ENCODE data around the gene PASD1.
"Not testable (repeated sequence)": the region's sequence is repeated elsewhere in the genome, so short reads cannot be mapped to it uniquely, and the experiment has no call there.

The PASD1 gene

DNA sequence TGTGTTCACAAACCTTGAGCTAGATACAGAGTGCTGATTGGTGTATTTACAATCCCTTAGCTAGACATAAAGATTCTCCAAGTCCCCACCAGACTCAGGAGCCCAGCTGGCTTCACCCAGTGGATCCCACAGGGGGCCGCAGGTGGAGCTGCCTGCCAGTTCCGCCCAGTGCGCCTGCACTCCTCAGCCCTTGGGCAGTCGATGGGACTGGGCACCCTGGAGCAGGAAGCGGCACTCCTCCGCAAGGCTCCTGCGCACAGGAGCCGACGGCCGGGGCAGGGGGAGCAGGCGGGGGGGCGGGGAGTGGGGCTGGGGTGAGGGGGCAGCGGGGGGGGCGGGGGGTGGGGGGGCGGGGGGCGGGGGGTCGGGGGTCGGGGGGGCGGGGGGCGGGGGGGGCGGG is 990 bp upstream of the PASD1 start:
- DNase-seq (ENCODE audit: low spot score in 2 of 2); in situ Hi-C loops (cut with MboI; ENCODE audit: low sequenced_read_pairs); H3K9me3 ChIP-seq; H3K27me3 ChIP-seq (ENCODE audit: low read depth); H3K36me3 ChIP-seq (replicated peaks); H3K4me1 ChIP-seq; H3K4me3 ChIP-seq: not testable (repeated sequence)

DNA sequence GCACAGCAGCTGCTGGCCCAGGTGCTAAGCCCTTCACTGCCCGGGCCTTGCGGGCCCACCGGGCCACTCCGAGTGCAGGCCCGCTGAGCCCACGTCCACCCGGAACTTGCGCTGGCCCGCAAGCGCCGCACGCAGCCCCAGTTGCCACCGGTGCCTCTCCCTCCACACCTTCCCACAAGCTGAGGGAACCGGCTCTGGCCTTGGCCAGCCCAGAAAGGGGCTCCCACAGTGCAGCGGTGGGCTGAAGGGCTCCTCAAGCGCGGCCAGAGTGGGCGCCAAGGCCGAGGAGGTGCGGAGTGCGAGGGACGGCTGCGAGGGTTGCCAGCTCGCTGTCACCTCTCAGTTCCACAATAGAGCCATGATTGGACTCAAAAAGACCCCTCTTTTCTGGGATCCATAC is 472 bp upstream of the PASD1 start:
- H3K4me3 ChIP-seq; H3K4me1 ChIP-seq; H3K36me3 ChIP-seq (replicated peaks); in situ Hi-C loops (cut with MboI; ENCODE audit: low sequenced_read_pairs); H3K9me3 ChIP-seq; H3K27me3 ChIP-seq (ENCODE audit: low read depth); DNase-seq (ENCODE audit: low spot score in 2 of 2): not testable (repeated sequence)

- no peak overlapping the region for H3K4me3 ChIP-seq
- in situ Hi-C loops (cut with MboI; ENCODE audit: low sequenced_read_pairs): no loop called here
- no peaks in the 10 kb centered on the region for H3K36me3 ChIP-seq (replicated peaks)
- no peaks in the 10 kb centered on the region for H3K27me3 ChIP-seq (ENCODE audit: low read depth)
- no peak for DNase-seq (ENCODE audit: low spot score in 2 of 2)
- no peaks in the 10 kb centered on the region for H3K9me3 ChIP-seq
- no peaks in the 10 kb centered on the region for H3K4me1 ChIP-seq
These were observed 560 bp downstream of the PASD1 start for GRCh38 chrX:151564035-151564434.

- in situ Hi-C loops (cut with MboI; ENCODE audit: low sequenced_read_pairs); H3K27me3 ChIP-seq (ENCODE audit: low read depth); H3K4me3 ChIP-seq; H3K36me3 ChIP-seq (replicated peaks); DNase-seq (ENCODE audit: low spot score in 2 of 2); H3K9me3 ChIP-seq; H3K4me1 ChIP-seq: not testable (repeated sequence)
These were observed 3.4 kb downstream of the PASD1 start for GRCh38 chrX:151566872-151567271.

- Histone ChIP-seq H3K4me3 (no peak overlapping the region), H3K9me3 (no peaks in the 10 kb centered on the region), H3K4me1 (no peaks in the 10 kb centered on the region), H3K27me3 (ENCODE audit: low read depth) (no peaks in the 10 kb centered on the region), H3K36me3 (replicated peaks) (no peaks in the 10 kb centered on the region)
- DNase-seq (ENCODE audit: low spot score in 2 of 2): no peak
- in situ Hi-C loops (cut with MboI; ENCODE audit: low sequenced_read_pairs): no loop called here
These were observed 7.1 kb downstream of the PASD1 start for GRCh38 chrX:151570561-151570960.

DNA sequence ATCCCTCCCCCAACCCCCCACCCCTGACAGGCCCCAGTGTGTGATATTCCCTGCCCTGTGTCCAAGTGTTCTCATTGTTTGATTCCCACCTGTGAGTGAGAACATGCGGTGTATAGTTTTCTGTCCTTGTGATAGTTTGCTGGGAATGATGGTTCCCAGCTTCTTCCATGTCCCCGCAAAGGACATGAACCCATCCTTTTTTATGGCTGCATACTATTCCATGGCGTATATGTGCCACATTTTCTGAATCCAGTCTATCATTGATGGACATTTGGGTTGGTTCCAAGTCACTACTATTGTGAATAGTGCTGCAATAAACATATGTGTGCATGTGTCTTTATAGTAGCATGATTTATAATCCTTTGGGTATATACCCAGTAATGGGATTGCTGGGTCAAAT is 29.9 kb downstream of the PASD1 start:
- H3K27me3 ChIP-seq (ENCODE audit: low read depth); in situ Hi-C loops (cut with MboI; ENCODE audit: low sequenced_read_pairs); H3K4me1 ChIP-seq; DNase-seq (ENCODE audit: low spot score in 2 of 2); H3K4me3 ChIP-seq; H3K9me3 ChIP-seq; H3K36me3 ChIP-seq (replicated peaks): not testable (repeated sequence)

GRCh38 chrX:151596282-151596681 is 32.8 kb downstream of the PASD1 start:
- no peaks in the 10 kb centered on the region for H3K4me1 ChIP-seq
- H3K36me3 ChIP-seq (replicated peaks): no peaks in the 10 kb centered on the region
- no peak overlapping the region for H3K4me3 ChIP-seq
- DNase-seq (ENCODE audit: low spot score in 2 of 2): no peak
- H3K27me3 ChIP-seq (ENCODE audit: low read depth): no peaks in the 10 kb centered on the region
- H3K9me3 ChIP-seq: no peaks in the 10 kb centered on the region
- in situ Hi-C loops (cut with MboI; ENCODE audit: low sequenced_read_pairs): no loop called here

DNA sequence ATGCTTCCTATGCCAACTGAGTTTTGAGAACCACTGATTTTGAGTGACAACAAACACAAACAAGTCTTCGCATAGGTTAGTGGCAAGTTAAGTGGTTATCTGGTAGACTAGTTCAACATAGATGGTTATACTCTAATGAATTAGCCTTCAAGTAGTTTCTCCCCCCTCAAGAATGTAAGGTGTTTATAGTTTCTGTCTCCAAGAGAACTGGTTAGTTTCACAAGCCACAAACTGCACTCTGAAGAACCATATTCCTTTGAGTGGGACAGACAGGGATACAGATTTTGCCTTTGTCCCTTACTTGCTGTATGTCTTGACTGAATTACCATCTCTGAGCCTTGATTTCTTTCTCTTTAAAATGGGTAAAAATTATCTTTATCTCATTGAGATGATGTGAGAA is 41.5 kb downstream of the PASD1 start:
- in situ Hi-C loops (cut with MboI; ENCODE audit: low sequenced_read_pairs): no loop called here

DNA sequence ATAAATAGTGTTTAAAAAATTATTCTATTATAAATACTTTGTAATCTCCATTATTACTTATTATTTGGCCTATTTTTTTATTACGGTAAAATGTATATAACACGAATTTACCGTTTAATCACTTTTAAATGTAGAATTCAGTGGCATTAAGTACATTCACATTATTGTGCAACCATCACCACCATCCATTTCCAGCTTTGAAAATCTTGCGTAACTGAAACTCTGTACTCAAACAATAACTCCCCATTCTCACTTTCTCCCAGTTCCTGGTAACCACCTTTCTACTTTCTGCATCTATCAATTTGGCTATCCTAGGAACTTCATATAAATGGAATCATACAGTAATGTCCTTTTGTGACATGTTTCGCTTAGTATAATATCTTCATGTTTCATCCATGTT is 45.7 kb downstream of the PASD1 start:
- DNase-seq (ENCODE audit: low spot score in 2 of 2): no peak
- Histone ChIP-seq H3K4me3 (no peak overlapping the region), H3K9me3 (no peaks in the 10 kb centered on the region), H3K27me3 (ENCODE audit: low read depth) (no peaks in the 10 kb centered on the region), H3K36me3 (replicated peaks) (no peaks in the 10 kb centered on the region), H3K4me1 (no peaks in the 10 kb centered on the region)
- in situ Hi-C loops (cut with MboI; ENCODE audit: low sequenced_read_pairs): no loop called here

More for the DNA sequence above, 41.5 kb downstream of the PASD1 start:
- no peaks in the 10 kb centered on the region for H3K9me3 ChIP-seq
- no peak overlapping the region for H3K4me3 ChIP-seq
- no peaks in the 10 kb centered on the region for H3K27me3 ChIP-seq (ENCODE audit: low read depth)
- no peaks in the 10 kb centered on the region for H3K36me3 ChIP-seq (replicated peaks)
- H3K4me1 ChIP-seq: no peaks in the 10 kb centered on the region
- DNase-seq (ENCODE audit: low spot score in 2 of 2): no peak

DNA sequence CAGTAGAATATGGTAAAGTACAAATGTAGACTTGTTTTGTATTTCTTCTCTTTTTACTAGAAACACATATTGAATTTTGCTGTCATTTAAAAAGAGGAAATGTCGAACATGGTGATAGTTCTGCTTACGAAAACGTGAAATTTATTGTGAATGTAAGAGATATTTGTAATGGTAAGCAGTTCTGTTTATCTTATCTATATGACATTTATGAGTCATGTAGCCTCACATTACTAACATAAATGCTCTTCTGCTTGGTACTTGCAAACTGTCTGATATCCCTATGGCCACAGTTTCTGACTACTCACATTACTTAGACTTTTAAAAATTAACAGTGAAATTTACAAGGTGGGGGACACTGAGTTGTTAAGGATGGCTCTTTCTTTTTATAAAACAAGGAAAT is 57.9 kb downstream of the PASD1 start:
- in situ Hi-C loops (cut with MboI; ENCODE audit: low sequenced_read_pairs): no loop called here
- H3K9me3 ChIP-seq: no peaks in the 10 kb centered on the region
- no peak for DNase-seq (ENCODE audit: low spot score in 2 of 2)
- no peaks in the 10 kb centered on the region for H3K27me3 ChIP-seq (ENCODE audit: low read depth)
- no peaks in the 10 kb centered on the region for H3K4me1 ChIP-seq
- no peak overlapping the region for H3K4me3 ChIP-seq
- H3K36me3 ChIP-seq (replicated peaks): no peaks in the 10 kb centered on the region

DNA sequence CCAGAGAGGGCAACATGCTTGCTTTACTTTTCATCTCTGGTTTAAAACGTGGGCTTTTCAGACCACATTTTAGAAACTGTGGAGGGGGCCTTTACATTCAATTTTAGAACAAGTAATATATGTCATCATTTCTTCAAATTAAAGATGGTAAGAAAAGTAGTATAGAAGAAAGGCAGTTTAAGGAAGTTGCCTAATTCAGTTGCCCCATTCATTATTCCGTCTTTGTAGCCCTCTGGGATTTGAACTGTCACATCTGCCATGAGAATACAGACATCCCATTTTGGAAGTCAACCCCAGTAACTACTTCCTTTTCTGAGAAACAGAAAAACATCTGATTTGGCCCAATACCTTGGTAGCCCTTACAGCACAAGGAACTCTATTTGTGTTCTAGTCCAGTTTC is 61.2 kb downstream of the PASD1 start:
- DNase-seq (ENCODE audit: low spot score in 2 of 2): no peak

DNA sequence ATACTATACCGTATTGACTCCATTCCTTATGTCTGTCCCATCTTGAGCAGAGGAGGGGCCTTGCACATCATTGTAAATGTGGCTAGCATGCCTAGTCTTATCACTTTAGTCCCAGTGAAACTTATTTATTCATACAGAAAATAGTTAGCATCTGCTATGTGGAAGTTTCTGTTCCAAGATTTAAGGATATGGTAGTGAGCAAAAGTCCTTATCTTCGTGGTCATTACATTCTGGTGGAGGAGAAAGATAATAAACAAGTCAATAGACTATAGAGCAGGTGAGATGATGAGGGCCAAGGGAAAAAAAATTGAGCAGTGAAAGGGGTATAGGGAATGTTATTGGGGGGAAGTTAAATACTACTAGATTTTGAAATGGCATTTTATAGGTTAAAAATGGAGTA is 68.3 kb downstream of the PASD1 start:
- DNase-seq (ENCODE audit: low spot score in 2 of 2): no peak
- Histone ChIP-seq H3K36me3 (replicated peaks) (no peaks in the 10 kb centered on the region), H3K4me3 (no peak overlapping the region), H3K9me3 (no peaks in the 10 kb centered on the region), H3K27me3 (ENCODE audit: low read depth) (no peaks in the 10 kb centered on the region), H3K4me1 (no peaks in the 10 kb centered on the region)
- in situ Hi-C loops (cut with MboI; ENCODE audit: low sequenced_read_pairs): no loop called here

More for the DNA sequence above, 61.2 kb downstream of the PASD1 start:
- Histone ChIP-seq H3K36me3 (replicated peaks) (no peaks in the 10 kb centered on the region), H3K4me3 (no peak overlapping the region), H3K4me1 (no peaks in the 10 kb centered on the region), H3K9me3 (no peaks in the 10 kb centered on the region), H3K27me3 (ENCODE audit: low read depth) (no peaks in the 10 kb centered on the region)
- in situ Hi-C loops (cut with MboI; ENCODE audit: low sequenced_read_pairs): no loop called here

GRCh38 chrX:151633157-151633556 is 69.7 kb downstream of the PASD1 start:
- Histone ChIP-seq H3K4me3 (no peak overlapping the region), H3K36me3 (replicated peaks) (no peaks in the 10 kb centered on the region), H3K9me3 (no peaks in the 10 kb centered on the region), H3K4me1 (no peaks in the 10 kb centered on the region), H3K27me3 (ENCODE audit: low read depth) (no peaks in the 10 kb centered on the region)
- DNase-seq (ENCODE audit: low spot score in 2 of 2): no peak
- in situ Hi-C loops (cut with MboI; ENCODE audit: low sequenced_read_pairs): no loop called here

GRCh38 chrX:151634937-151635336 is 71.5 kb downstream of the PASD1 start:
- no peak for DNase-seq (ENCODE audit: low spot score in 2 of 2)
- Histone ChIP-seq H3K36me3 (replicated peaks) (no peaks in the 10 kb centered on the region), H3K4me3 (no peak overlapping the region), H3K27me3 (ENCODE audit: low read depth) (0 out of 2 replicates have a peak, but pooled peaks cover 2% of the 10 kb centered on the region), H3K4me1 (no peaks in the 10 kb centered on the region), H3K9me3 (no peaks in the 10 kb centered on the region)
- in situ Hi-C loops (cut with MboI; ENCODE audit: low sequenced_read_pairs): no loop called here

- in situ Hi-C loops (cut with MboI; ENCODE audit: low sequenced_read_pairs): no loop called here
- H3K9me3 ChIP-seq: no peaks in the 10 kb centered on the region
- H3K4me3 ChIP-seq: no peak overlapping the region
- no peak for DNase-seq (ENCODE audit: low spot score in 2 of 2)
- 0 out of 2 replicates have a peak, but pooled peaks cover 2% of the 10 kb centered on the region for H3K27me3 ChIP-seq (ENCODE audit: low read depth)
- H3K36me3 ChIP-seq (replicated peaks): no peaks in the 10 kb centered on the region
- no peaks in the 10 kb centered on the region for H3K4me1 ChIP-seq
These were observed 78.1 kb downstream of the PASD1 start for GRCh38 chrX:151641564-151641963.

Measured in HAP-1 (cell line).